Fibroblast of skin of abdomen (primary cell): Measurements from ENCODE around the gene DPYSL4. TPM values are rescaled to one million over a fixed set of nuclear protein-coding genes. Genes with fewer than 3 reads are reported as not detected.

Experiments used
- DNase-seq: peaks from one replicate; pipeline ENCODE4 v3.0.0-alpha.2; 2013
- polyA plus RNA-seq, 2 experiments: library from polyadenylated mRNA; unstranded; fragments of 120-200 nt; gene quantifications; one replicate each; pipeline ENCODE4 v1.2.1, GENCODE V29; 2013; ENCODE audit not compliant: insufficient read length in 2 of 2

The DPYSL4 gene
- 22.2 TPM for polyA plus RNA-seq (2013, experiment 1 of 2; ENCODE audit: insufficient read length)
- polyA plus RNA-seq (2013, experiment 2 of 2; ENCODE audit: insufficient read length) = 24.2 TPM

GRCh38 chr10:132186488-132187429 is at the start of gene DPYSL4:
Gene DPYSL4, plus strand, starts transcription at chr10:132186948. Its CDS starts 116 bp downstream, at chr10:132187064.
- DNase-seq = peak; percentile 32

DNA sequence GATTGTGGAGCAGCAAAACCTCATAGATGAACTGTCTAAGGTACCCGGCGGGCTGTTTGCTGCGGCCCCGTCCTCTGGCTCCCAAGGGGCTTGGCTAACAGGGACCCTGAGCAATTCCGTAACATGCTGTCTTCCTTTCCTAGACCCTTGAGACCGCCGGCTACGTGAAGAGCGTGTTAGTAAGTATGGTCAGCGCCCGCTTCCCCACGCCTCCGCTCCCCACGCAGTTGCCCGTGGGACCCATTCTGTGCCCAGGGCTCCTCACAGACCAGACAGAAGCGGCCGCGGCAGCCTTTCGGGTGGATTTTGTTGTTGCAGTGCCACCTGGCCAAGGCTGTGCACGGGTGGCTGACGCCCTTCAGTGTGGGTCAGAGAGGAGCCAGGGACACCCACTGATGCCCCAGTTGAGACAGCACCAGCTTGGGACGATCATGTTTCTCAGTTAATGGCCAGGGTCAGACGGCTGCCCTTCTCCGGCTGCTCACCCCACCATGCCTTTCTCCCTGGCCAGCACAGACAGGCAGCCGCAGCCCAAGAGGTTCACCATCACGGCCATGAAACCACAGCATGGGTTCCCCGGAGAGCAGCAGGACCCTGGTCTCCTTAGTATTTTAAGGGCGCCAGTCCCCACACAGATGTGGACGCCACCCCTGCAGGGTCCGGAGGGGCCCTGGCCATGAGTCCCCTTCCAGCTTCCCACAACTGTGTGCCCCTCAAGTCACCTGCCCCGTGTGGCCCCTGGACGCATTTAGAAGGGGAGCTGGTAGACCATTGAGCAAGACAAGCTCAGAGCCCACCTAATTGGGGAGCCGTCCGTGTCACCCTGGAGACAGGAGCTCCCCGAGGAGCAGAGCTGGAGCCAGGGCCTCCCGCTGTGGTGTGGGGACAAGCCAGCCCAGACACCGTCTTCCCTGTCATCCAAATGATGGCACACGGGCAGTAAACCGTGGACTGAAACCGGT is 49.4 kb upstream of the DPYSL4 start:
- DNase-seq = no peak

DNA sequence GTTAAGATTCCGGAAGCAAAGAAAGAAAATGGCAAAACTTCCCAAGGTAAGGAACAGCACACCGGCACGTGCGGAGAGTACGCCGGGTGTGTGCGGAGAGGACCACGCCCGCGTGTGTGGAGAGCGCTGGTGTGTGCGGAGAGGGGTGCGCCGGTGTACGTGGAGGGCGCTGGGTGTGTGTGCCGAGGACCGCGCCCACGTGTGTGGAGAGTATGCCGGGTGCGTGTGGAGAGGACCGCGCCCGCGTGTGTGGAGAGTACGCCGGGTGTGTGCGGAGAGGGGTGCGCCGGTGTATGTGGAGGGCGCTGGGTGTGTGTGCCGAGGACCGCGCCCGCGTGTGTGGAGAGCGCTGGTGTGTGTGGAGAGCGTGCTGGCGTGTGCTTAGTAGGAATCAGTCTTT is 48.6 kb upstream of the DPYSL4 start:
- DNase-seq = no peak

- no peak for DNase-seq
Measured at GRCh38 chr10:132138596-132138995, 48.2 kb upstream of the DPYSL4 start.

GRCh38 chr10:132139526-132139925 is 47.2 kb upstream of the DPYSL4 start:
- DNase-seq = no peak

GRCh38 chr10:132140167-132140925 is 46.4 kb upstream of the DPYSL4 start:
- no peak for DNase-seq

DNA sequence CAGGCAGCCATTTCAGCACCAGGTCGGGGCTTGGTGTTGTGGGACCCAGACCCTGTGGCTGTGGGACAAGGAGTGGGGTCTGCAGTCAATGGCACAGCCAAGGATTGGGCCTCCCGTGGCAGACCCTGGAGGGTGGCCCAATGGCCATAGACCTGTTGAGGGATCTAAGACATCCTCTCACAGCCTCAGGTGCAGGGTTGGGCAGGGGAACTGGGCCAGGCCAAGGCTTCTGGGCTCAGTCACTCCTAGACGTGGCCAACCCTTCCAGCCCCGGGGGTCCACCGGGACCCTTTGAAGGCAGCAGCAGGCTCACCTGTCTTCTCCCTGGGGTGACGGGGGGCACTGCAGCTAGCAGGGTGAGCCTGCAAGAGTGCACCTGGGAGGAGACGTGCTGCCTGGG is 45.7 kb upstream of the DPYSL4 start:
- DNase-seq = no peak

- no peak for DNase-seq
Measured at GRCh38 chr10:132141526-132142395, 45.0 kb upstream of the DPYSL4 start.

- DNase-seq = peak; percentile 8
Measured at GRCh38 chr10:132142396-132143161, 44.2 kb upstream of the DPYSL4 start.

- no peak for DNase-seq
Measured at GRCh38 chr10:132143162-132143561, 43.6 kb upstream of the DPYSL4 start.

DNA sequence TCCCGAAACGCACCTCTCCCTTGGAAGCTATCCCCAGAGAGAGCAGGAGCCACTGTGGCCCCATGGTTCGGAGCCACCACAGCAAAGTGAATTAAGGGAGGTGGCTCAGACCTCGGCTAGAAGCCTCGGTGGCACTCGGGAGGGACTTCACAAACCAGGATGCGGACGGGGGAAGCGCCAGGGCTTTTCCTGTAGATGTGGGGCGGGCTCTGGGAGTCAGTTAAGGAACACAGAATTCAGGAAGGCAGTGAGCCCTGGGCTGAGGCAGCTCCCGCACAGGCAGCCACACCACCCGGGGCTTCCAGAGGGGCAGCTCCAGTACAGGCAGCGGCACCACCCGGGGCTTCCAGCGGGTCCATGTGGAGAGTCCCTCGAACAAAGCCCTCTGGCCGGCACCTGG is 42.7 kb upstream of the DPYSL4 start:
- no peak for DNase-seq

DNA sequence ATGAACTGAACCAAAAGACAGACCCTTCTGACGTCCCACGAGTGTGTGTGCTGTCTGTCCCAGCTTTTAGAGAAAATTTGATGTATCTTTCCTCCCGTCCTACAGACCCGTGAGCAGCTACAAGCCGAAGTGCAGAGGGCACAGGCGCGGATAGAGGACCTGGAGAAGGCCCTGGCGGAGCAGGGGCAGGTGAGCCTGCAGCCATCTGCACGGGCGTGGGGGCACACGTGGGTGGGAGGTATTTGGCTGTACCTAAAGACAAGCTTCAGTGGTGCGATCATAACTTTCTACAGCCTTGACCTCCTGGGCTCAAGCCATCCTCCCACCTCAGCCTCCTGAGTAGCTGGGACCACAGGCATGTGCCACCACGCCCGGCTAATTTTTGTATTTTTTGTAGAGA is 41.7 kb upstream of the DPYSL4 start:
- DNase-seq = no peak

- DNase-seq = no peak
Measured at GRCh38 chr10:132145521-132146185, 41.1 kb upstream of the DPYSL4 start.

GRCh38 chr10:132146271-132146671 is 40.5 kb upstream of the DPYSL4 start:
- DNase-seq = no peak

DNA sequence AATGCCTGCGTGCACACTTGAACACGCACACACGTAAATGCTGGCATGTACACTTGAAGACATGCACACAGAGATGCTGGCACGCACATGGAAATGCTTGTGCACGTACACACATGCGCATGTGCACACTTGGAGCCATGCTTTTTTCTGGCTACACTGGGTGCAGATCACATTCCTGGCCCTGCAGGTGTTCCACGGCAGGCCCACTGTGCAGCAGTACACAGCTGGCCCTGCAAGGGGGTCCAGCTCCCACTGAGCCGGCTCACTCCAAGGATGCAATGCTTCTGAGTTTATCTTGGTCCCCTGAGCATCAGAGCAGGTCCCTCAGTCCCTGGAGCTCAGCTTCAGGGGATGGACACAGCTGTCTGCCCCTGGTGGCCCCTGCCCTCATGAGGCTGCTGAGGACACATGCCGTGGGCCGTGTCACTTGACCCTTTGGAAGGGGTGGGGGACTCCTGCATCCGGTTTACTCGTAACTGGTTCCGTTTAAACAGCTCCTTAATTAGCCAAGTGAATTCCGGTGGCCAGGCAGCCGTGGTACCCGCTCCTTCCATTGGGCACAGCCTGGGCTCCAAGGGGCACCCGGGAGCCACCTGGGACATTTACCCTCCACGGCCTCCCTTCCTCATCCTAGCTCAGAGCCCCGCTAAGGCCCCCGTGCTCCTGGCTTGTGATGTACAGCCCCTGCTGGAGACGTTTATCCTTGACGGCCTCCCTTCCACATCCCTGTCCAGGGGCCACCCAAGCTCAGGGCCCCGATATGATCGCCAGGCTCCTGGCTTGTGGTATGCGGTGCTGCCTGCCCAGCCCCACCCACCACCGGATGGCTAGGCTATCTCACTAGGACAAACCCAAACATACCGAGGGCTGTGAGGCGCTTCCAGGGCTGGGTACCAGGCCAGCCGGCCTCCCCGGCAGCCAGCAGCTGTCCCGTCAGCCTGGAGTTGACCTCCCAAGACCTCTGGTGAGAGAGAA is 39.5 kb upstream of the DPYSL4 start:
- no peak for DNase-seq

- no peak for DNase-seq
Measured at GRCh38 chr10:132148261-132149251, 38.2 kb upstream of the DPYSL4 start.

DNA sequence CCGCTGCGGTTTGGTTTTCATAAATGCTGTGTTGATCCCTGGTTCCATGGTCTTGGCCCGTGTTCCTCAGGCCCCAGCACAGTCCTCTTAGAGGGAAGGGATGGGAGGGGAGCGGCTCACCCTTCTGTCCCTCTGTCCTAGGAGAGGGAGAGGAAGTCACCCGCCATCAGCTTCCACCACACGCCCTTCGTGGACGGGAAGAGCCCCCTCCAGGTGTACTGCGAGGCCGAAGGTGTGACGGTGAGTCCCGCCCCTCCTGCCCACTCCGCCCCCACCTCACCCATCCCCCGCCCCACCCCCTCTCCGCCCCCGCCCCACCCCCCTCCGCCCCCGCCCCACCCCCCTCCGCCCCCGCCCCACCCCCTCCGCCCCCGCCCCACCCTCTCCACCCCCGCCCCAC is 37.5 kb upstream of the DPYSL4 start:
- no peak for DNase-seq
